Activated naive CD8-positive, alpha-beta T cell (primary cell): ENCODE data around the gene PPP1R9A.

Experiments
- H3K27ac Mint-ChIP-seq: one replicate; pipeline ENCODE4 v1.8.0; 2021; ENCODE audit warnings: mixed read lengths
- H3K27me3 Mint-ChIP-seq: one replicate; pipeline ENCODE4 v1.8.0; 2021; ENCODE audit warnings: mixed read lengths
- H3K36me3 Mint-ChIP-seq: one replicate; pipeline ENCODE4 v1.8.0; 2021; ENCODE audit warnings: mixed read lengths
- H3K4me1 Mint-ChIP-seq: one replicate; pipeline ENCODE4 v1.8.0; 2021; ENCODE audit warnings: low read depth, mixed read lengths
- H3K4me3 Mint-ChIP-seq: one replicate; pipeline ENCODE4 v1.8.0; 2021; ENCODE audit warnings: mild to moderate bottlenecking, mixed read lengths
- H3K9me3 Mint-ChIP-seq: one replicate; pipeline ENCODE4 v1.8.0; 2021; ENCODE audit warnings: low read depth, mixed read lengths

Gene PPP1R9A

DNA sequence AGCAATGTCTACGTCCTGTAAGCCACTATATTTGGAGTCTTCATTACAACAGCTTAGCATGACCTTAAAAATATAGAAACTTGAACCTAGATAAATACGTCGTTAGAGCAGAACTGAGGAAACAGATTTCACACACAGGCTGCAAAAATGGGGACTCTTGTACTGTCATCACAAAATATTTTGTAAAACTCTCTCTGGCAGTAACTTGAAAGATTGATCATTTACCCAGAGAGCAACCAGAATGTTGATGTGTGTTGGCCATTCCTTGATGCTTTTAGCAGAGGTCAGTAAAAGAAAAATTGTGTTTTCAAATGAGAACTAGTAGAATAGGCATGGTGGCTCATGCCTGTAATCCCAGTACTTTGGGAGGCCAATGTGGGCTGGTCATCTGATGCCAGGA is 431.4 kb downstream of the PPP1R9A start:
- H3K4me1 Mint-ChIP-seq = no peaks in the 10 kb centered on the region

DNA sequence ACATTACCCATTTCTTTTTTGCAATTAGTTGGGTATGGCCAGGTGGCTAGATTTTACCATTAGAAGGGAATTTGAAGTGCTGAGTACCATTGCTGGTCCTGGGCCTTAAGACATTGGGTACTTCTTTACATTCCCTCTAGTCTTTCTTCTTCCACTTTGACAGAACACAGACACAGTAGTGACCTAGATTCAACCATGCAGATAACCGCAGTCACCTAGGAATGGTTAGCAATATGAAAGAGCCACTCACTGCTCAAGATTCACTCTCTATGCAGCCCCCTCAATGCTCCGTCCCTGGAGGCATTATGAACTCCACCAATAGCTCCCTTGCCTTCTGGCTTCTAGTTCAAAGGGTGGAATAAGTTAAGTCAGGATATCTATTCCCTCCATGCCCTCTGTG is 433.1 kb downstream of the PPP1R9A start:
- Mint-ChIP-seq H3K27me3 (no peaks in the 10 kb centered on the region), H3K4me3 (no peak overlapping the region), H3K27ac (no peak overlapping the region), H3K9me3 (no peaks in the 10 kb centered on the region), H3K36me3 (no peaks in the 10 kb centered on the region), H3K4me1 (no peaks in the 10 kb centered on the region)

More for the DNA sequence above, 431.4 kb downstream of the PPP1R9A start:
- Mint-ChIP-seq H3K27ac (no peak overlapping the region), H3K9me3 (no peaks in the 10 kb centered on the region), H3K36me3 (no peaks in the 10 kb centered on the region), H3K4me3 (no peak overlapping the region), H3K27me3 (no peaks in the 10 kb centered on the region)

DNA sequence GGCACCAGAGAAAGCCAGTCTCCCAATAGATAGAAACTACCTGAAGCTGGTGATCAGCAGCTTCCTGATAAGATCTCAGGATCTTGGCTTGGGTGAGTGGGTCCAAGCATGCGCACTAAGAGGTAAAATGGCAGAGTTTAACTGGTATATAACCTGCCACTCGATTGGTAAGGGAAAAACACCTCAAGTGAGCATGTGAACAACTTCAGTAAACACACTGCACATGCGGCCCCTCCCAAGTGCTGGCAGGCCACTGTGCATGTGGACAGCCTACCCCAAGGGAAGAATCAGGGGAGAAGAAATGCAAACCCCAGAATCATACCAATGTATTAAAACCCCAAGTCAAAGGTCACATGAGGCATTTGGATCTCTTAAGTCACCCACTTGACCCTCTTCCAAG is 434.6 kb downstream of the PPP1R9A start:
- H3K4me1 Mint-ChIP-seq = no peaks in the 10 kb centered on the region
- H3K27me3 Mint-ChIP-seq = no peaks in the 10 kb centered on the region
- no peaks in the 10 kb centered on the region for H3K36me3 Mint-ChIP-seq
- no peaks in the 10 kb centered on the region for H3K9me3 Mint-ChIP-seq
- H3K27ac Mint-ChIP-seq = no peak overlapping the region
- H3K4me3 Mint-ChIP-seq = no peak overlapping the region

DNA sequence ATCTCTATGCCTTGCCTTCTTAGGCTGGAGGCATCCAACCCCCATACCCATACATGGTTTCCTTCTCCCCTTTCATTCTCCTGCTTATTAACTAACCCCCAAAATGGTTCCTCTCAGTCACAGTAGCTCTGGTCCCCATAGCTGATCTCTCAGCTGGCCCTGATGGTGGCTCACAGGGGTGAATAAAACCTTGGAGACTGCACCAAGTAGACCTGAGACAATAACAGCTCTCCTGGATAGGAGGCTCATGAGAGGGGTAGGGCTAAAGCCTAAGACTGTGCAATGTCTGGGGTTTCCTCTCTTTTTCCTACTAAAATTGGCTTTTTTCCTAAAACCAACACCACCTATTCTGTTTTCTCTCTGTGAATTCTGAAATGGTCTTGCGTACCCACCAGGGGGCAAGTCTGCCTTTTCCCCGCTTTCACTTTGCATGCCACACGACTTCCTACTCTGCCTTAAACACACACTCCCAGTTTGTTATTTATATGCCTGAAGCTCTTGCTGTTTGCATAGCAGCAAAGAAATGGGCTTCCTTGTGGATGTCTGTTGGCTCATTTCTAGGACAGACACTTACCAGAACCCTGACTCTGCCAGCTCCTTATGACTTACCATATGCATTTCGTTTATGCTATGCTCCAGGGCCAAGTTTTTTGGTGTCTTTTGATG is 435.4 kb downstream of the PPP1R9A start:
- H3K4me1 Mint-ChIP-seq = no peaks in the 10 kb centered on the region
- H3K27ac Mint-ChIP-seq = no peak overlapping the region
- no peaks in the 10 kb centered on the region for H3K36me3 Mint-ChIP-seq
- H3K4me3 Mint-ChIP-seq = no peak overlapping the region
- H3K27me3 Mint-ChIP-seq = peaks cover 1% of the 10 kb centered on the region
- H3K9me3 Mint-ChIP-seq = no peaks in the 10 kb centered on the region
